GDM1 (cell line): ENCODE measurements around the gene KIAA1210.
"Not testable (repeated sequence)": the region's sequence is repeated elsewhere in the genome, so short reads cannot be mapped to it uniquely, and the experiment has no call there.

Source experiments
- DNase-seq: peaks from one replicate; lab custom pipeline; 2025; lab: John Stamatoyannopoulos, UW

The KIAA1210 gene

DNA sequence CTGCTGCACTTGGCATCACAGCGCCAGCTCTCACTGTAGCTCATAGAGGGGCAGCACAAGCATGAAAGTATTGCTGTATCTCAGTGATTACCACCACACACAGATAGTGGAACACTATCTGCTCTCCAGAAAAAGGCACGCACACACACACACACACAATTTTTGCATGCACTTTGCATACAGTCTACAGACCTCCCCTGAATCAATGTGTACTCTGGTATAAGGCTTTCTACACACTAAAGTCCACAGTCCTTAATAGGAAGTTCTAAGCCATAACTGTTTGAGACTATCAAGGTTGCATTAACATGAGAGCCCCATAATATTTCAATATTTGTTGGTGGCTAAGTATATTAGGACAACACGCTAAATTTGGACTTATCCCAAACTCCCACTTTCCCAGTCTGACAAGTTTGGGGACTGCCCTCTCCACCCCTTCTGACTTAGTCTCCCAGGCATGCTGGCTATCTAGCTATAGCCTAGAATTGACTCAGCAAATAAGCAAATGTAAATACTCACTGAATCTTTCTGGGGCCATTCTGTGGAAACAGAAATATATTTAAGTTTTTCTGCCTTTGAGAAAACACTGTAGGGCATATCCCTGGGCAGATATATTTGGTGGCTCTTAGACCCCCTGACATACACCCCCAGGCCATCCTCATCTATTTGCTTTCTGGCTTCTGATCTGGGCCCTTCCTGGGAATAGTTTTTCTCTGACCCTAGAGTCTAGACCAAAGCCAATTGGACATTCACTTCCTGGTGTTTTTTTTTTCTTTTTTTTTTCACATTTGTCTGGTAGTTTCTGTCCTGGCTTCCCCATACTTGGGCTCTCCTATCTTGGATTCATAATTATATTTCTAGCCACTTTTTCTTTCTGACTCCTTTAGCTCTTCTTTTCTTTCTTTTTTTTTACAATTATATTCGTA is 91.2 kb downstream of the KIAA1210 start:
- no peak for DNase-seq

DNA sequence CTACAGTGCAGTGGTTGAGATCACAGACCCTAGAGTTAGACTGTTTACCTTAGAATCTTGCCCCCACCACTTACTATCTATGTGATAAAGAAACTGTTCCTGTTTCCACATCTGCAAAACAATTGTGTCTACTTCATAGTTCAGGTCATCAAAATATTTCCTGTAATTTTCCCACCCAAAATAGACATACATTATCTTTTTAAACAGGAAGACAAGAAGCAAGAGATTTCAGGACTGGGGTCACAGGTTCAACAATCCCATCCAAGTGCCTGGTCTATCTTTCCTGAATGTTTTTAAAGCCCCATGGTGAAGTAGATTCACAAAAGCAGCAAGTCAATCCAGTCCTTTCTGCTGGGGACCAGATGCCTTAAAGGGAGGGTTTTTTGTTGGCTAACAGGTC is 96.6 kb downstream of the KIAA1210 start:
- no peak for DNase-seq

DNA sequence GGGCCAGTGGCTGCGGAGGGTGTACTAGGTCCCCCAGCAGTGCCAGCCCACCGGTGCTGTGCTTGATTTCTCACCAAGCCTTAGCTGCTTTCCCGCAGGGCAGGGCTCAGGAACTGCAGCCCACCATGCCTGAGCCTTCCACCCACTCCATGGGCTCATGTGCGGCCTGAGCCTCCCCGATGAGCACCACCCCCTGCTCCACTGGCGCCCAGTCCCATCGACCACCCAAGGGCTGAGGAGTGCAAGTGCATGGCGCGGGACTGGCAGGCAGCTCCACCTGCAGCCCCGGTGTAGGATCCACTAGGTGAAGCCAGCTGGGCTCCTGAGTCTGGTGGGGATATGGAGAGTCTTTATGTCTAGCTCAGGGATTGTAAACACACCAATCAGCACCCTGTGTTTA is 98.0 kb downstream of the KIAA1210 start:
- DNase-seq = not testable (repeated sequence)

DNA sequence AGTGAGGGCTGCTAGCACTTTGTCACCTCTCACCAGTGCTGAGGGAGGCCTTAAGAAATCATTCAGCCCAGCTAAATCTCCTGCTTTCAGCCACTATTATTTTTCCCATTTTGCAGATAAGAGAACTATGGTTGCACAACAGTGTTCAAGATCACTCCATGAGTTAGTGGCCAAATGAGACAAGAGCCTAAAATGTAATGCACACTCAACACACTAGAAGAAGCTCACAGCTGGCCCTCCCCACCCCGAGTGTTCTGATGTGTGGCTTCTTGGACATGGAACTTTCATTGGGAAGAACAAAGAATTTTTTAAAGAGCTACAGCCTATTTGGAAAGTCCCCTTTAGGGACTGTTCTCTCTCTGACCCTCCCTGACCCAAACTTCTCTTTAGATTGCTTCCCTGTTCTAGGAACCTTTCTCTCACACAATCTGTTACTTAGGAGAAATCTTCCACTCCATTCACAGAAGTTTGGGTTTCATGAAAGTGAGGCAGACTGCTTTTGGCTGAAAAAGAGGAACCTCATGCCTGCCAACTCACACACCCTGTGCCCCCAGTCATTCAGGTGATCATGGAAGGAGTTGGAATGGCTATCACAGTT is 98.8 kb downstream of the KIAA1210 start:
- no peak for DNase-seq
